KMS-11 (cell line): ENCODE measurements around the gene SLC41A3.

Experiments used
- H2AFZ ChIP-seq: fragments of 200-600 bp; sonication (generic); 2 replicates; pipeline ENCODE4 v1.6.1; 2016; ENCODE audit warnings: antibody characterized with exemption, mixed run types, low read depth
- H3K27ac ChIP-seq: fragments of 200-600 bp; sonication (generic); 2 replicates; pipeline ENCODE4 v1.6.1; 2016; ENCODE audit warnings: mild to moderate bottlenecking, mixed run types
- H3K27me3 ChIP-seq: fragments of 200-600 bp; sonication (generic); 2 replicates; pipeline ENCODE4 v1.6.1; 2017; ENCODE audit warnings: mild to moderate bottlenecking, low read depth, mixed run types, moderate library complexity; ENCODE audit not compliant: insufficient read depth
- H3K36me3 ChIP-seq: fragments of 200-600 bp; sonication (generic); 2 replicates; pipeline ENCODE4 v1.6.1; 2017; ENCODE audit warnings: mild to moderate bottlenecking, mixed run types; ENCODE audit not compliant: insufficient read depth
- H3K4me1 ChIP-seq: fragments of 200-600 bp; sonication (generic); 2 replicates; pipeline ENCODE4 v1.6.1; 2016; ENCODE audit warnings: mild to moderate bottlenecking, low read depth, mixed run types; ENCODE audit not compliant: poor library complexity, severe bottlenecking
- H3K4me2 ChIP-seq: fragments of 200-600 bp; sonication (generic); 2 replicates; pipeline ENCODE4 v1.7.0; 2016; ENCODE audit warnings: mild to moderate bottlenecking, mixed run types
- H3K4me3 ChIP-seq: fragments of 200-600 bp; sonication (generic); IDR thresholded peaks from 2 replicates; pipeline ENCODE4 v1.6.1; 2017; ENCODE audit warnings: low read depth, low read length, mixed read lengths; ENCODE audit not compliant: insufficient read depth
- H3K79me2 ChIP-seq: fragments of 200-600 bp; sonication (generic); 2 replicates; pipeline ENCODE4 v1.6.1; 2016; ENCODE audit warnings: low read depth, mixed run types; ENCODE audit not compliant: insufficient read depth
- H3K9ac ChIP-seq: fragments of 200-600 bp; sonication (generic); 2 replicates; pipeline ENCODE4 v1.6.1; 2016; ENCODE audit warnings: mild to moderate bottlenecking, mixed run types
- H4K20me1 ChIP-seq: fragments of 200-600 bp; sonication (generic); 2 replicates; pipeline ENCODE4 v1.6.1; 2016; ENCODE audit warnings: mild to moderate bottlenecking, mixed run types; ENCODE audit not compliant: insufficient read depth
- TF ChIP-seq, protein P1 (sequence below): fragments of 200-600 bp; sonication (generic); conservative IDR thresholded peaks from 2 replicates; pipeline ENCODE4 v1.6.1; 2017; ENCODE audit warnings: low read depth, mild to moderate bottlenecking, antibody characterized with exemption, low read length, moderate library complexity, mixed read lengths

The SLC41A3 gene

DNA sequence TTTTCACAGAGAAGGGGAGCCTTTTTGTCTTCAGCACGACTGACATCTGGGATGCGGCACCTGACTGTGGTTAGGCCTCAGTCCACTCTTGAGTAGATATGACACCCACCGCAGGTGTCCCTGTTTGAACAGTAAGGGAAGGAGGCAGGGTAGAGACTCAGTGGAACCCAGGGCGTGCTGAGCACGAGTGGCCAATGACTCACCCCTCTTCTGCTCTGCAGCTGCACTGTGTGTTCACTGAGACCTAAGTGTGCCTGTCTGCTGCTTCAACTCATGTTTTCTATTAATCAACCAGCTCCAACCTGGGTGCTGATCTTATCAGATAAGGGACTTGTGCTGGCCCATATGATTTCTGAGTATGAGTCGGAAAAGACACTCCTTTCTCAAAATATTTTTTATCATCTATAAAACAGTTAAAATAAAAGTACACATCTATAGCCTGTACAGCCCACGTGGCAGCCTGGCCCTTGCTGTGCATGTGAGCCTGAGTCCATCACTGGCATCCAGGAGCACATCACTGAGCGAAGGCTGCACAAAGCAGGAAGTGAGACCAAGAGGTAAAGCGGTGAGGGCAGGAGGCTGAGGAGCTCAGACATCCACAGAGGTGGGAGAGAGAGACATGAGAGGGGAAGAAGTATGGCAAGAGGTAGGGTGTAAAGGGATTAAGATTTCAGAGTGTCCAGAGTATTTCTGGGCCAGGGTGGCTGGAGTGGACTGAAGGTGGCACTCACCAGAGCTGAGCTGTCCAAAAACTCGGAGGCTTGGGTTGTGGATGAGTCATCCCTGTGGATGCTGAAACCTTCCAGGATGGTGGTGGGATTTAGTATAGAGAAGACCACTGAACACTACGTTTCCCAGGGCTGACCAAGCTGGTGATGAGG, 49.2 kb downstream of the SLC41A3 start:
- Histone ChIP-seq H3K4me3 (no peak overlapping the region), H3K79me2 (no peaks in the 10 kb centered on the region), H3K36me3 (no peaks in the 10 kb centered on the region), H3K9ac (no peak overlapping the region), H2AFZ (no peak overlapping the region), H3K27me3 (no peaks in the 10 kb centered on the region), H3K4me2 (no peak overlapping the region), H4K20me1 (no peaks in the 10 kb centered on the region), H3K27ac (no peak overlapping the region), H3K4me1 (no peaks in the 10 kb centered on the region)
- TF ChIP-seq, protein P1, sequence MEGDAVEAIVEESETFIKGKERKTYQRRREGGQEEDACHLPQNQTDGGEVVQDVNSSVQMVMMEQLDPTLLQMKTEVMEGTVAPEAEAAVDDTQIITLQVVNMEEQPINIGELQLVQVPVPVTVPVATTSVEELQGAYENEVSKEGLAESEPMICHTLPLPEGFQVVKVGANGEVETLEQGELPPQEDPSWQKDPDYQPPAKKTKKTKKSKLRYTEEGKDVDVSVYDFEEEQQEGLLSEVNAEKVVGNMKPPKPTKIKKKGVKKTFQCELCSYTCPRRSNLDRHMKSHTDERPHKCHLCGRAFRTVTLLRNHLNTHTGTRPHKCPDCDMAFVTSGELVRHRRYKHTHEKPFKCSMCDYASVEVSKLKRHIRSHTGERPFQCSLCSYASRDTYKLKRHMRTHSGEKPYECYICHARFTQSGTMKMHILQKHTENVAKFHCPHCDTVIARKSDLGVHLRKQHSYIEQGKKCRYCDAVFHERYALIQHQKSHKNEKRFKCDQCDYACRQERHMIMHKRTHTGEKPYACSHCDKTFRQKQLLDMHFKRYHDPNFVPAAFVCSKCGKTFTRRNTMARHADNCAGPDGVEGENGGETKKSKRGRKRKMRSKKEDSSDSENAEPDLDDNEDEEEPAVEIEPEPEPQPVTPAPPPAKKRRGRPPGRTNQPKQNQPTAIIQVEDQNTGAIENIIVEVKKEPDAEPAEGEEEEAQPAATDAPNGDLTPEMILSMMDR: no peak

DNA sequence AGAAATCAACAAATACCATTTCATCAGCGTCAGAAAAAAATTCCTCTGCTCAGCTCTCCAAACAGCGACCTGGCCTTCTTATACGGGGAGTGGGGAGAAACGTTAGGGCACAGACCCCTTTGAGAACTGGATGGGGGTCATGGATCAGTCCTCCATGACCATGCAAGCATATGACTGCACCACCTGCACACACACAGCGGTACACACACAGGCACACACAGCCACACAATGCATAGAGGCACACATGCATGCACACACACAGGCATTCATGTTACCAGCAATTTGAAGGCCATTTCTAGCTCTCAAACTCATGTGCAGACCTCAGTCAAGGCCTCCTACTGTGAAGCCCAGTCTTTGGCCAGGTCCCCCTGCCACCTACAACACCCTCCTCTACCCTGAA, 50.2 kb downstream of the SLC41A3 start:
- Histone ChIP-seq H3K36me3 (no peaks in the 10 kb centered on the region), H3K4me3 (no peak overlapping the region)

DNA sequence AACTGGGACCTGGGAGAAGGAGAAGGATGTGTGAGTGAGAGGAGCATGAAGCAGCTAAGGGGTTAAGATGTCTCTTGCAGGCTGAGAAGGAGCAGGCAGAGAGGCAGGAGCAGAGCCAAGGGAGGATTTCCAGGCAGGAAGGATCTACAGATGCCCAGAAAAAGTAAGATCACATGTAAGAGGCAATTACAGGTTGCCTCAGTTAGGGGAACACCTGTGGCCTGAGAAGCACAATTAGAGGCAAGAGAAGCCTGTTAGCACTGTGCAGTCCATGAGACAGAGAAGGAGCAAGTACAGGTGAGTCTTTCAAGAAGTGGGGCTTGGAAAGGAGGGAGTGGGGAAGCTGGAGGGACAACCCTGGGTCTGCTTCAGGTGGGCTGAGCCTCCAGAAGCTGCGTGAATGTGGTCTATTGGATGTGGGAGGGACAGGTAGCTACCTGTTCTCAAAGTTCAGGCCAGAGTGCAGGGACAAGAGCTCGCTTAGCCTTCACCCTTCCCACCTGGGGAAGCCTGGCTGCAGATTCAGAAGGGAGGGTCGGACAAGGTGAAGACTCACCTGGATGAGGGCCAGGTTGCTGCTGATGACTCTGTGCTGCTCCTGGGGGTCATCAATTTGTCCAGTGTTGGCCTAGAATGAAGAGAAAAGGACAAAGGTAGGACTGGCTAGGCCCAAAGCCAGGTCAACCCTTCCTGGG, 50.7 kb downstream of the SLC41A3 start:
- no peaks in the 10 kb centered on the region for H4K20me1 ChIP-seq
- no peaks in the 10 kb centered on the region for H3K27me3 ChIP-seq
- no peaks in the 10 kb centered on the region for H3K36me3 ChIP-seq
- no peak overlapping the region for H3K9ac ChIP-seq
- TF ChIP-seq, protein P1: no peak
- no peak overlapping the region for H3K4me2 ChIP-seq
- H3K27ac ChIP-seq: no peak overlapping the region
- H3K79me2 ChIP-seq: no peaks in the 10 kb centered on the region
- no peaks in the 10 kb centered on the region for H3K4me1 ChIP-seq
- no peak overlapping the region for H2AFZ ChIP-seq
- no peak overlapping the region for H3K4me3 ChIP-seq

More for the DNA sequence above, 50.2 kb downstream of the SLC41A3 start:
- Histone ChIP-seq H3K27ac (no peak overlapping the region), H2AFZ (no peak overlapping the region), H3K4me1 (no peaks in the 10 kb centered on the region), H3K4me2 (no peak overlapping the region), H3K9ac (no peak overlapping the region), H3K27me3 (no peaks in the 10 kb centered on the region), H4K20me1 (no peaks in the 10 kb centered on the region), H3K79me2 (no peaks in the 10 kb centered on the region)
- TF ChIP-seq, protein P1: no peak

DNA sequence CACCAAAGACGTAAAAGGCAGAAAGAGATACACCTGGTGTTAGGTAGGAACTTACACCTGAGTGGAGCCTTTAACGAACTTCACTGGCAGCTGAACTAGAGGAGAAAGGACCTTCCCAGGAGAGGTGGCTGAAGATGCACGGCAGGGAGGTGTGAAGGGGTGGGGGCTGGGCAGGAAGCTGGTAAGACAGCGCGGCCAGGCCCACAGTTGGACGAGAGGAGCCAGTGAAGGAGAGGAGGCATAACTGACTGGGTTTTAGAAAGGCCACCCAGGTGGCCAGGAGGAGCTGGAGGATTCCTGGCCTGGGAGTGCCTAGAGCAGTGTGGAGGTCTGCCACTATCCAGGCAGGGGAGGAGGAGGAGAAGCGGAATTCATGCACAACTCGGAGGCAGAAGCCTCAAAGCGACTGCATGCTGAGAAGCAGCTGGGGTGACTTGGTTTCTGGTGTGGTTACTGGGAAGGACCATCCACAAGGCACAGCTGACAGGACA, 51.9 kb downstream of the SLC41A3 start:
- H3K27ac ChIP-seq: no peak overlapping the region

More for the DNA sequence above, 51.9 kb downstream of the SLC41A3 start:
- H4K20me1 ChIP-seq: no peaks in the 10 kb centered on the region
- no peaks in the 10 kb centered on the region for H3K27me3 ChIP-seq
- no peaks in the 10 kb centered on the region for H3K36me3 ChIP-seq
- no peaks in the 10 kb centered on the region for H3K79me2 ChIP-seq
- no peak overlapping the region for H3K4me3 ChIP-seq
- no peaks in the 10 kb centered on the region for H3K4me1 ChIP-seq
- no peak overlapping the region for H3K4me2 ChIP-seq
- H3K9ac ChIP-seq: no peak overlapping the region
- H2AFZ ChIP-seq: no peak overlapping the region
- TF ChIP-seq, protein P1: no peak
